A673 (cell line): ENCODE measurements around the gene TMTC4. TPM values are rescaled to one million over a fixed set of nuclear protein-coding genes. Genes with fewer than 3 reads are reported as not detected.
A peak's percentile ranks its signal among the peaks of the same experiment; 100 is the strongest.

Experiments
- BruUV-seq: library from RNA; stranded (reverse); fragments of 400-500 nt; replicated peaks from 2 replicates; lab custom pipeline; 2021; lab: Mats Ljungman, UMichigan
- CTCF ChIA-PET: fragments of 300-600 bp; sonication (Branson Sonifier 250); formaldehyde crosslinking; loops from one replicate; lab custom pipeline; 2022; ENCODE audit warnings: antibody characterized with exemption; lab: Charles Lee
- POLR2A ChIA-PET: fragments of 300-600 bp; sonication (Branson Sonifier 250); formaldehyde crosslinking; loops from one replicate; lab custom pipeline; 2022; ENCODE audit warnings: antibody characterized with exemption; ENCODE audit not compliant: low non-redundant PET; lab: Charles Lee
- DNase-seq: peaks from one replicate; pipeline ENCODE4 v3.0.0-alpha.2; 2015; ENCODE audit warnings: low spot score
- H3K27ac ChIP-seq: fragments of 200-600 bp; sonication (generic); 2 replicates; pipeline ENCODE4 v1.5.1; 2016; ENCODE audit warnings: mixed run types, low read depth, mild to moderate bottlenecking, mixed read lengths, antibody characterized with exemption, low read length; ENCODE audit not compliant: poor library complexity, severe bottlenecking
- H3K27me3 ChIP-seq: fragments of 200-600 bp; sonication (generic); replicated peaks from 2 replicates; pipeline ENCODE4 v1.6.1; 2017; ENCODE audit warnings: mixed run types, low read depth, mild to moderate bottlenecking, mixed read lengths, antibody characterized with exemption, low read length; ENCODE audit not compliant: insufficient read depth, poor library complexity
- H3K36me3 ChIP-seq: fragments of 200-600 bp; sonication (generic); 2 replicates; pipeline ENCODE4 v1.6.1; 2016; ENCODE audit warnings: mixed run types, mild to moderate bottlenecking, mixed read lengths, antibody characterized with exemption, low read length; ENCODE audit not compliant: insufficient read depth, poor library complexity, severe bottlenecking
- H3K4me1 ChIP-seq: fragments of 200-600 bp; sonication (generic); 2 replicates; pipeline ENCODE4 v1.6.1; 2017; ENCODE audit warnings: mixed run types, mild to moderate bottlenecking, mixed read lengths, antibody characterized with exemption, low read length; ENCODE audit not compliant: insufficient read depth, poor library complexity, severe bottlenecking
- H3K4me3 ChIP-seq: fragments of 200-600 bp; sonication (generic); 2 replicates; pipeline ENCODE4 v1.5.1; 2016; ENCODE audit warnings: low read depth, mixed run types, mild to moderate bottlenecking, mixed read lengths, low read length; ENCODE audit not compliant: poor library complexity, severe bottlenecking
- H3K9me3 ChIP-seq: fragments of 200-600 bp; sonication (generic); 2 replicates; pipeline ENCODE4 v1.6.1; 2016; ENCODE audit warnings: mixed run types, low read depth, mild to moderate bottlenecking, mixed read lengths, antibody characterized with exemption, low read length; ENCODE audit not compliant: poor library complexity, severe bottlenecking
- EZH2 ChIP-seq: fragments of 200-600 bp; sonication (generic); IDR thresholded peaks from 2 replicates; pipeline ENCODE4 v1.6.1; 2017; ENCODE audit warnings: borderline replicate concordance, low read depth, mild to moderate bottlenecking, mixed read lengths, antibody characterized with exemption, low read length; ENCODE audit not compliant: poor library complexity, severe bottlenecking
- intact Hi-C: fragments of 100-400 bp; cut with micrococcal nuclease; formaldehyde crosslinking; loops from one replicate; pipeline ENCODE4 v1.10.0; 2022; ENCODE audit not compliant: unreplicated experiment
- total RNA-seq: library from RNA; stranded (reverse); gene quantifications from 2 replicates; pipeline ENCODE4 v1.2.3, GENCODE V29; 2021
- TF ChIP-seq, protein P1 (sequence below): fragments of 300-800, 200-600 bp; sonication (generic); conservative IDR thresholded peaks from 2 replicates; pipeline ENCODE4 v1.5.1; 2017; ENCODE audit warnings: low read depth, mild to moderate bottlenecking, antibody characterized with exemption, low read length, moderate library complexity, mixed read lengths

TMTC4 gene
- total RNA-seq, 1 experiment from 2014 or later, result 21.3 TPM

DNA sequence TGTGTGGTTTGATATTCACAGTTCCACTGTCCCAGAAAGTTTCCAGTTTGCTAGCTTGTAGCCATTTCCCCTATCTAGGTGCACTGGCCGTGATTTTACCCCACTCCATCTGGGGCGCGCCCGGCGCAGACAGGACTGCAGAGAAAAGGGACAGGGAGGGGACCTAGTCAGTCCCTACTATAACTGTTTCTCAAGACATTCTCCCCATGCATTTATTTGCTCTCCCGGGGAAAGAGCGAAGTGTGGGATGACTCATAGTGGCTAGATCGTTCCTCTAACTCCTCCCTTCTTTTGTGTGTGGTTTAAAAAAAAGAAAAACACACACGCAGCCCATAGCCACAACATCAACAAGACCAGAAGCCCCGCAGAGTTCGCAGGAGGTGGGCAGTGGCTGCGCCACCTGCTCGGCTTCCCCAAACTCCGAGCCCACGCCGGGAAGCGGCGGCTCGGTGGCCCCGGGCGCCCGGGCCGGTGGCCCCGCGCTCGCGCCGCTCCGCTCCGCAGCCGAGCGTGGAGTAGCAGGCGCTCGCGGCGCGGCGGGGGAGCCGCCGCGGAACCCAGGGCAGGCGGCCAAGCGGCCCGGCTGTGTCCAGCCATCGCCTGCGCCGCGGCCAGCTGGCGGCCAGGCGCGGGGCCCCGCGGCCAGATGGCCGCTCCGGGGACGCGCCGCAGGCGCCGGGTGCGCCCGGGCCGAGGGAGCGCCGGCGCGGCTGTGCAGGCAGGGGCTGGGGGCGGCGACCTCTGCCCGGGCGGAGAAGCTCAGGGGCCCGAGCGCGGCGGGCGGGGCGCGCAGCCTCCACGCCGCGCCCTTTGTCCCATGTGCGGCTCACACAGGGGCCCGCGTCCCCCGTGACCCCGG is 653 bp downstream of the TMTC4 start:
- CTCF ChIA-PET, result interaction anchor here (0.6 kb wide), 1 partner anchor 1601 kb away, joined by 3 read pairs; no protein-coding TSS in a partner anchor
- Histone ChIP-seq H3K27me3 (no peaks in the 10 kb centered on the region), H3K9me3 (no peaks in the 10 kb centered on the region), H3K4me1 (peaks cover 14% of the 10 kb centered on the region), H3K27ac (peak overlapping the region; percentile 79), H3K4me3 (peak overlapping the region; percentile 90), H3K36me3 (no peaks in the 10 kb centered on the region)
- intact Hi-C loops, result no loop called here
- no TSS peak for BruUV-seq
- peak; percentile 89 for DNase-seq
- POLR2A ChIA-PET, result interaction anchor here (0.7 kb wide), 1 partner anchor 996 kb away, joined by 3 read pairs; no protein-coding TSS in a partner anchor
- TF ChIP-seq, protein P1, sequence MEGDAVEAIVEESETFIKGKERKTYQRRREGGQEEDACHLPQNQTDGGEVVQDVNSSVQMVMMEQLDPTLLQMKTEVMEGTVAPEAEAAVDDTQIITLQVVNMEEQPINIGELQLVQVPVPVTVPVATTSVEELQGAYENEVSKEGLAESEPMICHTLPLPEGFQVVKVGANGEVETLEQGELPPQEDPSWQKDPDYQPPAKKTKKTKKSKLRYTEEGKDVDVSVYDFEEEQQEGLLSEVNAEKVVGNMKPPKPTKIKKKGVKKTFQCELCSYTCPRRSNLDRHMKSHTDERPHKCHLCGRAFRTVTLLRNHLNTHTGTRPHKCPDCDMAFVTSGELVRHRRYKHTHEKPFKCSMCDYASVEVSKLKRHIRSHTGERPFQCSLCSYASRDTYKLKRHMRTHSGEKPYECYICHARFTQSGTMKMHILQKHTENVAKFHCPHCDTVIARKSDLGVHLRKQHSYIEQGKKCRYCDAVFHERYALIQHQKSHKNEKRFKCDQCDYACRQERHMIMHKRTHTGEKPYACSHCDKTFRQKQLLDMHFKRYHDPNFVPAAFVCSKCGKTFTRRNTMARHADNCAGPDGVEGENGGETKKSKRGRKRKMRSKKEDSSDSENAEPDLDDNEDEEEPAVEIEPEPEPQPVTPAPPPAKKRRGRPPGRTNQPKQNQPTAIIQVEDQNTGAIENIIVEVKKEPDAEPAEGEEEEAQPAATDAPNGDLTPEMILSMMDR, result no peak
- TF ChIP-seq EZH2, result no peak

DNA sequence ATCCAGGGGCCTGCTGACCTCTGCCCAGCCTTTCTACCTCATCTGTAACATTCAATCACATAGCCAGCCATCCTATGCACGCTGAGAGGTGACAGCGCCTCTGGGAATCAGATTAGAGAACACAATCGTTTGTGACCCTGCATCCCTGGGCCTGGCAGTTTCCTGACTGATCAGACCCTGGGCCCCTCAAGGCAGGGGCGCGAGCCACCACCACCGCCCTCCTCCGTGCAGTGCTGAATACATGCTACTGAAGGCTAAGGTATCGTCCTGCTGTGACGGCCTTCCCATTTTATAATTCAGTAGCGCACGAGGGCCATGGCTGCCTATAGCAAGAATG is 1.3 kb downstream of the TMTC4 start:
- CTCF ChIA-PET, result no interaction called here
- BruUV-seq, result no TSS peak

DNA sequence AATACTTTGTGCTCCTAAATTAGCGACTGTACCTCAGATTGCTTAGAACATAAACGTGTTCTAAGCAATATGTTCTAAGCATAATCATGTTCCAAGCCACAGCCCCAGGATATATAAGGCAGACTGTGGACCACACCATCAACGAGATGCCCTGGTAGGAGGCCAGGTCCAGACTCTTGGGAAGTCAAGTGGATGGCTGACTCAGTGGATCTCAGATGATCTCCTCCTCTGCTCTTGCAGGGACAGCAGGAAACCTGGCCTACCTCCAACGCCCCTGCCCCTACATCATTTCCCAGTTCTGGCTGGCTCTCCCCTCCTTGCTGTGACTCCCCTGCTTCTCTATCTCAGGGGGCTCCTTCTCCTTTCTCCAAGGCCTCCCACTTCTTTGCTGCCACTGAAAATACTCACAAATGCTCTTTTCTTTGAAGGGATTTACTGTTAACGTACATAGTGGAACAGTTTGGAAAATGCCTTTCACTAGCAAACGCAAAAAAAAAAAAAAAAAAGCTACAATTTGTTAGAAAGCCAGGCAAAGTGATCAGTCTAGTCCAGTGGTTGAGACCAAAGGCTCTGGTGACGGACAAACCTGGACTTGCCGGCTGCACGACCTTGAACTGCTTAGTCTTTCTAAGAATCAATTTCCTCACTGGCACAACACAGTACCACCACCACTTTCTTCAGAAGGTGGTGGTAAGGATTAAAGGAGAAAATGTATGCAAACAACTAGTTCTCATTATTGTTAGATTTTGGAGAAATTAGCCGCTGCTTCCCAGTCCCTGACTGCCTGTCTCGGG is 3.0 kb downstream of the TMTC4 start:
- DNase-seq, result no peak
- Histone ChIP-seq H3K36me3 (peaks cover 17% of the 10 kb centered on the region), H3K27ac (no peak overlapping the region), H3K4me1 (peaks cover 16% of the 10 kb centered on the region), H3K9me3 (no peaks in the 10 kb centered on the region), H3K27me3 (no peaks in the 10 kb centered on the region), H3K4me3 (no peak overlapping the region)
- intact Hi-C loops, result no loop called here
- no TSS peak for BruUV-seq
- POLR2A ChIA-PET, result no interaction called here
- TF ChIP-seq EZH2, result no peak
- TF ChIP-seq, protein P1, result no peak
- CTCF ChIA-PET, result no interaction called here

More for the DNA sequence above, 1.3 kb downstream of the TMTC4 start:
- Histone ChIP-seq H3K4me1 (peaks cover 14% of the 10 kb centered on the region), H3K4me3 (peak overlapping the region; percentile 90), H3K27ac (peak overlapping the region; percentile 48), H3K27me3 (no peaks in the 10 kb centered on the region), H3K9me3 (no peaks in the 10 kb centered on the region), H3K36me3 (peaks cover 2% of the 10 kb centered on the region)
- no peak for TF ChIP-seq EZH2
- TF ChIP-seq, protein P1, result no peak
- intact Hi-C loops, result no loop called here
- no peak for DNase-seq
- POLR2A ChIA-PET, result no interaction called here
